COLO668 (cell line): ENCODE measurements around the gene SLC6A6.

Source experiments
- DNase-seq: peaks from one replicate; lab custom pipeline; 2025; ENCODE audit not compliant: unreplicated experiment; lab: John Stamatoyannopoulos, UW

Gene SLC6A6

DNA sequence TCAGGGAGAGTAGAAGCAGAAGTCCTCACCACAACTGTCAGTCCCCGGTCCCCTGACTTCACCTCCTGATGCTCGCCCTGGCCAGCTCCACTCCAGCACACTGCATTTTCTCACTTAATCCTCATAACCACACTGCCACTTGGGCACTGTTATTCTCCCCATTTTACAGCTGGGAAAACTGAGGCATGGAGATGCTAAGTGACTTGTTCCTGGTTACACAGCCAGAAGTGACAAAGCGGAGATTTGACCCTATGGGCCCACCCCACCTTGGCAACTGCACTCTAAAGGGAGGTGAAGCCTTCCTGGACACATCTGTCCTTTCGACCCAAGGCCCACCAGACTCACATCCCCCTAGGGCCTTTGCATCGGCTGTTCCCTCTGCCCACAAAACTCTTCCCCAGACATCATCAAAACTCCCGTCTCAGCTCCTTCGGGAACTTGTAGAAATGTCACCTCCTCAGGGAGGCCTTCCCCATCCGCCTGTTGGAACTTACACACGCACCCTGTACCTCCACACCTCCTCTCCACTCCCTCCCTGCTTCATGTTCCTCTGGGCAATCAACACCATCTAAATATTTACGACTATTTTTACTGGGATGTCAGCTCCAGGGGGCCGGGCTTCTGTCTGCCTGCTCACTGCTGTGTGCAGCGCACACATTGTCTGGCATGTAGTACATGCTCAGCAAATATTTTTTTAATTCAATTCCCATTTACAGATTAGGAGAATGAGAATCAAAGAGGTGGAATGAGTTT is 134.6 kb downstream of the SLC6A6 start:
- no peak for DNase-seq

DNA sequence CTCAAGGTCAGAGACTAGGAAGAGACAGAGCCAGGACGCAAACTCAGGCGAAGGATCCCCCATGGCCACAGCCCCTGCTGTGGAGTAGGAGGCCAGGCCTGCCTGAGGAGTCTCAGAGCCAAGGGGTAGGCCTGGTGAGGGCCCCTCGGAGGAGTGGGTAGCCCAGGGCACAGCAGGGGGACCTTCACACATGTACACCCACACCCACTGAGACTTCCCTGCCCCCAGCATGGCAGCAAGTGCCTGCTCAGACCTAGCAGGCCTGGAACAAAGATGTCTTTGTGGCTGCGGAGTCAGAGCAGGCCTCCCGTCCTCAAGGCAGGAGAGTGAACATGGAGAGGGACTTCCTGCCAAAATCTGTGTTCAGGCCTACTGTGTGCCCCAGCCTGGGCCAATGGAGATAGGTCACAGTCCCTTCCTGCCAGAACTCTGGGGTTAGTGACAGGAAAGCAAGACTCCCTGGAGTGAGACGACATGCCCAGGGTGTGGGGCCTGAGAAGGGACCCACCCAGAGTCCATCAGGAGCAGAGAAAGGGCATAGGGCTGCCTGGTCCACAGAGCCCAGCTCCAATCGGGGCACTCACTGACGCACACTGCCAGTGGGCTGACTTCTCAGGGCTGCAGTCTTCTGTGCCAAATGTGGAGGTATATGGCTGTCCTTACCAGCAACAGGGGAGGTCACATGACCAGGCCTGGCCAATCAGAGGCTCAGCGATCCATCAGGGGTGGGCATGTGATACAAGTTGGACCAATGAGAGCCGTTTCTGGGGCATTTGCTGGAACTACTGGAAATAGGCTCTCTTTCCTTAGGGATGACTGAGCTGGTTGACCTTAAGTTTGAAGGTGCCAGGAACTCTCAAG is 135.4 kb downstream of the SLC6A6 start:
- DNase-seq: no peak

DNA sequence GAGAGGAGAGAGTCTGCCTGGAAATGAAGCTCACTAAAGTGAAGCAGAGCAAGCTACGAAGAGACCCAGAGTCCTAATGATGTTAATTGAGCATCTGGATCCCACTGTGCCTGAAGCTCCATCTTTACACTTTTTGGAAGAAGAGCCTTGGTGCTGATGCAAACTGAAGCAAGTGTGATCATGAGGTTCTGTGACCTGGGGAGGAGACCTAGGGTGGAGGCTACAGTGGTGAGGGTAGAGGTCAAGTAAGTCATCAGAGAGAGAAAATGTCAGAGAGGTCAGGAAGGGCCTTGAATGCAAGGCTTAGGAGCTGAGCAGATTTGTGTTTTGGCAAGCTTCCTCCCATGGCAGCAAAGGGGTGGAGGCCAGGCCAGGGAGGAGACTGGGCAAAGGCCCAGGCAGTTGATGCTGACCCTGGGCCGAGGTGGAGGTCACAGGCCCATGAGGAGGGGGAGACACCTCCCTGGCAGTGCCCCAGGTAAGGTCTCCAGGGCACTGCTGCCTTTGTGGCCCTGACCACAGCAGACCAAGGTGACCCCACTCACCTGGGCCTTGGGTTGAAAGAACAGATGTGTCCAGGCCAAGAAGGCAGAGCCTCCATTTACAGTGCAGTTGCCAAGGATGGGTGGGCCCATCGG is 136.2 kb downstream of the SLC6A6 start:
- DNase-seq: no peak
